Activated T-helper 1 cell treated with anti-CD3 and anti-CD28 coated beads, Interleukin-12 subunit alpha, Interleukin-12 subunit beta, Interleukin-2, Interleukin-4 antibody, amounts not matched to agents 30 ng/mL and 10 ng/mL and 1 ng/mL, durations not matched to agents 14 hours and 24 hours and 36 hours (primary cell): ENCODE results near the gene C14orf93. TPM values are rescaled to one million over a fixed set of nuclear protein-coding genes. Genes with fewer than 3 reads are reported as not detected.

Experiments used
- DNase-seq: peaks from one replicate; pipeline ENCODE4 v3.0.0; 2021; ENCODE audit warnings: low spot score
- H3K27ac Mint-ChIP-seq: one replicate; pipeline ENCODE4 v1.8.0; 2021; ENCODE audit warnings: mild to moderate bottlenecking, mixed read lengths
- H3K27me3 Mint-ChIP-seq: one replicate; pipeline ENCODE4 v1.8.0; 2022; ENCODE audit warnings: mild to moderate bottlenecking, moderate library complexity, mixed read lengths; ENCODE audit not compliant: insufficient read depth
- H3K36me3 Mint-ChIP-seq: one replicate; pipeline ENCODE4 v1.8.0; 2021; ENCODE audit warnings: low read depth, mixed read lengths
- H3K4me1 Mint-ChIP-seq: one replicate; pipeline ENCODE4 v1.8.0; 2021; ENCODE audit warnings: low read depth, mixed read lengths
- H3K4me3 Mint-ChIP-seq: one replicate; pipeline ENCODE4 v1.8.0; 2021; ENCODE audit warnings: mild to moderate bottlenecking, moderate library complexity, mixed read lengths
- H3K9me3 Mint-ChIP-seq: one replicate; pipeline ENCODE4 v1.8.0; 2021; ENCODE audit warnings: mixed read lengths
- intact Hi-C: fragments of 100-400 bp; cut with micrococcal nuclease; formaldehyde crosslinking; loops from one replicate; pipeline ENCODE4 v1.15.1; 2024
- total RNA-seq: library from RNA; stranded (reverse); gene quantifications from 2 replicates; pipeline ENCODE4 v1.2.3, GENCODE V29; 2022

The C14orf93 gene
- total RNA-seq, 1 donor from 2014 or later = 7.2 TPM

- H3K4me1 Mint-ChIP-seq = peaks cover 14% of the 10 kb centered on the region
- intact Hi-C loops = no loop called here
- no peaks in the 10 kb centered on the region for H3K36me3 Mint-ChIP-seq
- DNase-seq = no peak
- peaks cover 8% of the 10 kb centered on the region for H3K27me3 Mint-ChIP-seq
- H3K4me3 Mint-ChIP-seq = no peak overlapping the region
- no peak overlapping the region for H3K27ac Mint-ChIP-seq
- H3K9me3 Mint-ChIP-seq = no peaks in the 10 kb centered on the region
Observed at GRCh38 chr14:23052671-23053070, 42.7 kb upstream of the C14orf93 start.

- H3K4me1 Mint-ChIP-seq = peaks cover 14% of the 10 kb centered on the region
- intact Hi-C loops = no loop called here
- DNase-seq = no peak
- no peak overlapping the region for H3K27ac Mint-ChIP-seq
- H3K9me3 Mint-ChIP-seq = no peaks in the 10 kb centered on the region
- peaks cover 12% of the 10 kb centered on the region for H3K27me3 Mint-ChIP-seq
- no peak overlapping the region for H3K4me3 Mint-ChIP-seq
- H3K36me3 Mint-ChIP-seq = no peaks in the 10 kb centered on the region
Observed at GRCh38 chr14:23052182-23052623, 42.3 kb upstream of the C14orf93 start.

- intact Hi-C loops = no loop called here
Observed at GRCh38 chr14:23051141-23052057, 41.5 kb upstream of the C14orf93 start.

GRCh38 chr14:23049011-23049410 is 39.1 kb upstream of the C14orf93 start:
- intact Hi-C loops = no loop called here
- Mint-ChIP-seq H3K9me3 (no peaks in the 10 kb centered on the region), H3K27ac (no peak overlapping the region), H3K4me3 (no peak overlapping the region), H3K4me1 (no peaks in the 10 kb centered on the region), H3K27me3 (peaks cover 4% of the 10 kb centered on the region), H3K36me3 (no peaks in the 10 kb centered on the region)
- DNase-seq = no peak

More at GRCh38 chr14:23051141-23052057, 41.5 kb upstream of the C14orf93 start:
- Mint-ChIP-seq H3K4me1 (peaks cover 7% of the 10 kb centered on the region), H3K4me3 (no peak overlapping the region), H3K9me3 (no peaks in the 10 kb centered on the region), H3K27ac (no peak overlapping the region), H3K36me3 (no peaks in the 10 kb centered on the region), H3K27me3 (peaks cover 8% of the 10 kb centered on the region)
- DNase-seq = no peak

GRCh38 chr14:23047751-23048693 is 38.1 kb upstream of the C14orf93 start:
- Mint-ChIP-seq H3K27ac (no peak overlapping the region), H3K27me3 (peaks cover 4% of the 10 kb centered on the region), H3K4me1 (no peaks in the 10 kb centered on the region), H3K36me3 (no peaks in the 10 kb centered on the region), H3K4me3 (no peak overlapping the region), H3K9me3 (no peaks in the 10 kb centered on the region)
- intact Hi-C loops = no loop called here
- no peak for DNase-seq

GRCh38 chr14:23047034-23047634 is 37.2 kb upstream of the C14orf93 start:
- Mint-ChIP-seq H3K4me3 (no peak overlapping the region), H3K27me3 (peaks cover 4% of the 10 kb centered on the region), H3K4me1 (no peaks in the 10 kb centered on the region), H3K36me3 (no peaks in the 10 kb centered on the region), H3K9me3 (no peaks in the 10 kb centered on the region), H3K27ac (no peak overlapping the region)
- intact Hi-C loops = no loop called here
- no peak for DNase-seq

GRCh38 chr14:23045419-23046357 is 35.7 kb upstream of the C14orf93 start:
- Mint-ChIP-seq H3K36me3 (no peaks in the 10 kb centered on the region), H3K4me3 (no peak overlapping the region), H3K4me1 (no peaks in the 10 kb centered on the region), H3K27ac (no peak overlapping the region), H3K27me3 (peaks cover 4% of the 10 kb centered on the region), H3K9me3 (no peaks in the 10 kb centered on the region)
- no peak for DNase-seq
- intact Hi-C loops = no loop called here

- intact Hi-C loops = no loop called here
- peaks cover 4% of the 10 kb centered on the region for H3K27me3 Mint-ChIP-seq
- DNase-seq = no peak
- no peaks in the 10 kb centered on the region for H3K4me1 Mint-ChIP-seq
- no peak overlapping the region for H3K4me3 Mint-ChIP-seq
- H3K36me3 Mint-ChIP-seq = no peaks in the 10 kb centered on the region
- H3K9me3 Mint-ChIP-seq = no peaks in the 10 kb centered on the region
- H3K27ac Mint-ChIP-seq = no peak overlapping the region
Observed at GRCh38 chr14:23044840-23045239, 34.9 kb upstream of the C14orf93 start.

GRCh38 chr14:23043754-23044153 is 33.8 kb upstream of the C14orf93 start:
- H3K36me3 Mint-ChIP-seq = no peaks in the 10 kb centered on the region
- no peak overlapping the region for H3K4me3 Mint-ChIP-seq
- H3K4me1 Mint-ChIP-seq = no peaks in the 10 kb centered on the region
- no peak for DNase-seq
- intact Hi-C loops = no loop called here
- H3K9me3 Mint-ChIP-seq = no peaks in the 10 kb centered on the region
- no peak overlapping the region for H3K27ac Mint-ChIP-seq
- H3K27me3 Mint-ChIP-seq = peaks cover 6% of the 10 kb centered on the region

- intact Hi-C loops = no loop called here
- H3K9me3 Mint-ChIP-seq = no peaks in the 10 kb centered on the region
- no peak for DNase-seq
- no peaks in the 10 kb centered on the region for H3K36me3 Mint-ChIP-seq
- H3K4me1 Mint-ChIP-seq = no peaks in the 10 kb centered on the region
- no peak overlapping the region for H3K4me3 Mint-ChIP-seq
- H3K27ac Mint-ChIP-seq = no peak overlapping the region
- H3K27me3 Mint-ChIP-seq = peaks cover 6% of the 10 kb centered on the region
Observed at GRCh38 chr14:23043145-23043544, 33.2 kb upstream of the C14orf93 start.

GRCh38 chr14:23042162-23042965 is 32.4 kb upstream of the C14orf93 start, which contains the start of gene PSMB11:
Gene PSMB11 (plus strand): TSS chr14:23042212. CDS start chr14:23042226, 14 bp downstream.
- Mint-ChIP-seq H3K9me3 (no peaks in the 10 kb centered on the region), H3K36me3 (no peaks in the 10 kb centered on the region), H3K27me3 (peaks cover 3% of the 10 kb centered on the region), H3K4me1 (no peaks in the 10 kb centered on the region), H3K27ac (no peak within 1 kb of the TSS), H3K4me3 (no peak within 1 kb of the TSS)
- intact Hi-C loops = no loop called here
- DNase-seq = no peak
